Suprapubic skin (tissue), 4 donors: Measurements from ENCODE around the gene MAD1L1. TPM values are rescaled to one million over a fixed set of nuclear protein-coding genes. Genes with fewer than 3 reads are reported as not detected.
A peak's percentile ranks its signal among the peaks of the same experiment; 100 is the strongest.

Experiments
- DNase-seq, 2 donors: peaks; one replicate each; pipeline ENCODE4 v3.0.0-alpha.2; 2019; ENCODE audit warnings: low spot score in 2 of 2
- H3K27ac ChIP-seq: fragments of 200-600 bp; sonication (generic); one replicate; pipeline ENCODE4 v1.5.1; 2019
- H3K27me3 ChIP-seq: fragments of 200-600 bp; sonication (generic); one replicate; pipeline ENCODE4 v1.5.1; 2019
- H3K36me3 ChIP-seq: fragments of 200-600 bp; sonication (generic); one replicate; pipeline ENCODE4 v1.5.1; 2019
- H3K4me1 ChIP-seq: fragments of 200-600 bp; sonication (generic); one replicate; pipeline ENCODE4 v1.5.1; 2019
- H3K4me3 ChIP-seq: fragments of 200-600 bp; sonication (generic); one replicate; pipeline ENCODE4 v1.5.1; 2019; ENCODE audit warnings: mild to moderate bottlenecking
- H3K9me3 ChIP-seq: fragments of 200-600 bp; sonication (generic); one replicate; pipeline ENCODE4 v1.5.1; 2019
- EP300 ChIP-seq: sonication (generic); formaldehyde crosslinking; IDR thresholded peaks from one replicate; pipeline ENCODE4 v1.6.1; 2017; ENCODE audit warnings: antibody characterized with exemption
- POLR2A ChIP-seq, 2 donors: fragments of 450-650 bp; IDR thresholded peaks; one replicate each; pipeline ENCODE4 v1.6.1; 2017; ENCODE audit warnings: antibody characterized with exemption in 2 of 2, mild to moderate bottlenecking in 2 of 2, moderate library complexity in 2 of 2
- POLR2AphosphoS5 ChIP-seq, 3 donors: sonication (generic); formaldehyde crosslinking; IDR thresholded peaks; one replicate each; pipeline ENCODE4 v1.6.1; 2017; ENCODE audit warnings: antibody characterized with exemption in 3 of 3
- WGBS: methylation state at CpG from one replicate; pipeline ENCODE4 v1.1.5; 2018; 5-methylcytosine and 5-hydroxymethylcytosine counted together
- total RNA-seq, 4 donors: library from RNA; depleted of rRNA; stranded (reverse); fragments of >200 nt; gene quantifications; one replicate each; pipeline ENCODE4 v1.1.0, GENCODE V29; 2016
- TF ChIP-seq, protein P1 (sequence below), 2 donors: fragments of 200-600 bp in 1 of 2; fragments of 450-650 bp in 1 of 2; sonication (generic) in 1 of 2; IDR thresholded peaks; one replicate each; pipeline ENCODE4 v1.5.1; 2016 to 2019; ENCODE audit warnings: antibody characterized with exemption in 2 of 2, mild to moderate bottlenecking in 1 of 2, moderate library complexity in 1 of 2

MAD1L1 gene
- total RNA-seq, 4 donors from 2014 or later = 53.2 to 69.8 (median 62.2) TPM

DNA sequence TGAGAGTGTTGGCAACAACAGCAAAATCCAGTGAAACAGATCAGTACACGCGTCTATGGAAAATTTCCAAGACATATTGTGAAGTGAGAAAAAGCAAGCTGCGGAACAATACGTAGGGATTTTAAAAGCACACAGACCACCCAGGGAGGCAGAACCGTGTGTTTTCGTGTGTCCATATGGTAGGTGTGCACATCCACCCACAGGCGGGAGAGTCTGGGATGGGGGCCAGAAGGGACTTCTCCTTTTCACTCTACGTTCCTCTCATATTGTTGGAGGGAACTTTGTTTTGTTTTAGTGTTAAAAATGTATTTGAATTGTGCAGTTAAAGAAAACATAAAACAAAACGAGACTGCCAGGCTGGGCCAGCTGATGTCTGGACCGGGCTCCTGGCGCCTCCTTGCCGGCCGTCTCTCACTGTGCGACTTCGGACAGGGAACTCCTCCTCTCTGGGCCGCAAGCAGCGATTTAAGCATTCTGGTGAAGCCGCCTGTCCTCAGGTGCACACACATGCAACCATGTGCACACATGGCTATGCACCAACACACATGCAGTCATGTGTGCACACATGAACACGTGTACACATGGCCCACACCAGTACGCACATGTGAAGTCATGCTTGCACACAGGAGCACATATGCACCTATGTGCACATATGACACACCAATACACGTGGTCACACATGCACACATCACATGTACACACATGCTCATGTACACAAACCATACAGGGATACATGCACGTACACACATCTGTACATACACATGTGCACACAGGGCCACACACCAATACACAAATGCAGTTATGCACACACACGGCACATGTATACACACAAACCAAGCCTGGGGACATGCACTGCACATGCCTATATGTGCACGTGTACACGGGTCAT is 421.5 kb downstream of the MAD1L1 start:
- DNase-seq = peak; percentile 35 to 57
- WGBS = 42% methylated on average over 23 of the region's 25 CpGs
- peaks cover 32% of the 10 kb centered on the region for H3K4me1 ChIP-seq

DNA sequence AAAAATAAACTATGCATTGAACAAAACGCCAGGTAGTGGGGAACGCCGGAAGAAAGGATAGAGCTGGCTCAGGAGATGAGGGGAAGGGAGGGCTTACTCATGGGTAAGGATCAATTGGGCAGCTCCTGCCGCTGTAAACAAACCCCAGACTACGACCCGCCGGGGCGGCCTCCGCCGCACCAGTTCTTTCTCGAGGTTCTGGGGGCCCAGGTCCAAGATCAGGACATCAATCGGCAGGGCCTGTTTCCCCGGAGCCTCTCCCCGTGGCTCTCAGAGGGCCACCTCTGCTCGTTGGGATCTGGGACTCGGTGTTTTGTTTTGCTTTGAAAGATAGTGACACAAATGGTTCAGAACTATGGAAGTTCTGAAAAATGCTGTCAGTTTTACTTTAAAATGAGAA is 422.2 kb downstream of the MAD1L1 start:
- Histone ChIP-seq H3K4me3 (peak overlapping the region; percentile 20), H3K36me3 (no peaks in the 10 kb centered on the region), H3K27me3 (no peaks in the 10 kb centered on the region), H3K4me1 (peaks cover 32% of the 10 kb centered on the region), H3K27ac (no peak overlapping the region), H3K9me3 (no peaks in the 10 kb centered on the region)
- no peak for TF ChIP-seq POLR2AphosphoS5 (IDR thresholded peaks at IDR 0.05)
- no peak for TF ChIP-seq EP300
- TF ChIP-seq POLR2A (IDR thresholded peaks at IDR 0.05) = no peak
- DNase-seq = peak; percentile 44 to 48
- WGBS = 38% methylated on average over 16 of the region's 16 CpGs

More for the DNA sequence above, 421.5 kb downstream of the MAD1L1 start:
- H3K27me3 ChIP-seq = no peaks in the 10 kb centered on the region
- no peaks in the 10 kb centered on the region for H3K36me3 ChIP-seq
- no peak for TF ChIP-seq POLR2AphosphoS5 (IDR thresholded peaks at IDR 0.05)
- TF ChIP-seq, protein P1, sequence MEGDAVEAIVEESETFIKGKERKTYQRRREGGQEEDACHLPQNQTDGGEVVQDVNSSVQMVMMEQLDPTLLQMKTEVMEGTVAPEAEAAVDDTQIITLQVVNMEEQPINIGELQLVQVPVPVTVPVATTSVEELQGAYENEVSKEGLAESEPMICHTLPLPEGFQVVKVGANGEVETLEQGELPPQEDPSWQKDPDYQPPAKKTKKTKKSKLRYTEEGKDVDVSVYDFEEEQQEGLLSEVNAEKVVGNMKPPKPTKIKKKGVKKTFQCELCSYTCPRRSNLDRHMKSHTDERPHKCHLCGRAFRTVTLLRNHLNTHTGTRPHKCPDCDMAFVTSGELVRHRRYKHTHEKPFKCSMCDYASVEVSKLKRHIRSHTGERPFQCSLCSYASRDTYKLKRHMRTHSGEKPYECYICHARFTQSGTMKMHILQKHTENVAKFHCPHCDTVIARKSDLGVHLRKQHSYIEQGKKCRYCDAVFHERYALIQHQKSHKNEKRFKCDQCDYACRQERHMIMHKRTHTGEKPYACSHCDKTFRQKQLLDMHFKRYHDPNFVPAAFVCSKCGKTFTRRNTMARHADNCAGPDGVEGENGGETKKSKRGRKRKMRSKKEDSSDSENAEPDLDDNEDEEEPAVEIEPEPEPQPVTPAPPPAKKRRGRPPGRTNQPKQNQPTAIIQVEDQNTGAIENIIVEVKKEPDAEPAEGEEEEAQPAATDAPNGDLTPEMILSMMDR (IDR thresholded peaks at IDR 0.05) = no peak
- no peaks in the 10 kb centered on the region for H3K9me3 ChIP-seq
- H3K4me3 ChIP-seq = peak overlapping the region; percentile 20
- H3K27ac ChIP-seq = no peak overlapping the region

DNA sequence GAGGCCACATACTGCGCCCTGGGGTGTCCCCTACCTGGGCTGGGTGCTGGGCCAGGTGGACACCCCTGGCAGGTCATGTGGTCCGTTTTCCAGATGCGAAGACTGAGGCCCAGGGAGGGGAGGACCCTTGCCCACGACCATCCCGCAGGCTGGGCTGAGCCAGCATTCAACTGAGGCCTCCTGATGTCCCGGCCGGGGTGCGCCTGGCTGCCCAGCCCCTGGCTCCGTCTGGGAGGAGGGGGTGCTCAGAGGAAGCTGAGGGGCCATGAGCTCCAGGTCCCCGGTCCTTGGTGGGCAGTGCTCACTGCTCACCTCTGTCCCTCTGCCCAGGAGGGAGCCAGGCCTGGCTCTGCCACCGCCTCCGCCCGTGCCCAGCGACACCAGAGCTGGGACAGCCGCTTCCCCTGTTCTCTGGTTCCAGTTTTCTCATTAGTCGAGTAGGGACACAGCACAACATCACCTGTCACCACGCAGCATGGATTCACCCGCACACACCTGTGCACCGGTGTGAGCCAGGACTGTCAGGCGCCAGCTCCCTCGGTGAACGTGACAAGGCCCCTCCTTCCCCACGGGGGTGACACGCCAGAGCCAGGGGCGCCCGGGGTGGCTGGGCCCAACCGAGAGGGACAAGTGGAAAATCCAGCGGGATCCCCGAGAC is 423.0 kb downstream of the MAD1L1 start:
- DNase-seq = peak; percentile 51 to 71

DNA sequence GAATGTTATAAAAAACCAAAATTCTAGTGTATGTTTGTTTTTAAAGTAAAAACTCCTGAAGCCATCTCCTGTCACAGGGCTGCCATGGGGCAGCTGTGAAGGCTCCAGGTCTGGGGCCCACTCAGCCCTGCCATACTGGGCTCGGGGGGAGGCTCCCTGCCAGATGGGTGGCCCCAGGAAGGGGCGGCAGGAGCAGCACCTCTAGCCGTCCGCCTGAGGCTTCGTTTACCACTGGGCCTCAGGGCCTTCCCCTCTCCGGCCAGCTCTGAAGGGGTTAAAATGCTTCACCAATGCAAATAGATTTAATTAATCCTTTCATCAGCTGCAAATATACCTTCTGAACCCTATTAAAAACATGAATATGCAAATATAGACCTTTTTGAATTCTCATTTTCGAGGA is 423.7 kb downstream of the MAD1L1 start:
- no peak overlapping the region for H3K27ac ChIP-seq
- no peaks in the 10 kb centered on the region for H3K36me3 ChIP-seq
- no peaks in the 10 kb centered on the region for H3K9me3 ChIP-seq
- peak; percentile 18 to 72 for DNase-seq
- TF ChIP-seq, protein P1 (IDR thresholded peaks at IDR 0.05) = no peak
- TF ChIP-seq EP300 (no peak), POLR2AphosphoS5 (IDR thresholded peaks at IDR 0.05) (no peak), POLR2A (IDR thresholded peaks at IDR 0.05) (no peak)
- H3K27me3 ChIP-seq = no peaks in the 10 kb centered on the region
- H3K4me1 ChIP-seq = peaks cover 32% of the 10 kb centered on the region
- WGBS = 85% methylated on average over 7 of the region's 7 CpGs
- no peak overlapping the region for H3K4me3 ChIP-seq

More for the DNA sequence above, 423.0 kb downstream of the MAD1L1 start:
- H3K9me3 ChIP-seq = no peaks in the 10 kb centered on the region
- no peak for TF ChIP-seq POLR2AphosphoS5 (IDR thresholded peaks at IDR 0.05)
- H3K4me3 ChIP-seq = no peak overlapping the region
- no peak overlapping the region for H3K27ac ChIP-seq
- H3K27me3 ChIP-seq = no peaks in the 10 kb centered on the region
- no peaks in the 10 kb centered on the region for H3K36me3 ChIP-seq
- H3K4me1 ChIP-seq = peaks cover 32% of the 10 kb centered on the region
- 76% methylated on average over 17 of the region's 29 CpGs for WGBS

DNA sequence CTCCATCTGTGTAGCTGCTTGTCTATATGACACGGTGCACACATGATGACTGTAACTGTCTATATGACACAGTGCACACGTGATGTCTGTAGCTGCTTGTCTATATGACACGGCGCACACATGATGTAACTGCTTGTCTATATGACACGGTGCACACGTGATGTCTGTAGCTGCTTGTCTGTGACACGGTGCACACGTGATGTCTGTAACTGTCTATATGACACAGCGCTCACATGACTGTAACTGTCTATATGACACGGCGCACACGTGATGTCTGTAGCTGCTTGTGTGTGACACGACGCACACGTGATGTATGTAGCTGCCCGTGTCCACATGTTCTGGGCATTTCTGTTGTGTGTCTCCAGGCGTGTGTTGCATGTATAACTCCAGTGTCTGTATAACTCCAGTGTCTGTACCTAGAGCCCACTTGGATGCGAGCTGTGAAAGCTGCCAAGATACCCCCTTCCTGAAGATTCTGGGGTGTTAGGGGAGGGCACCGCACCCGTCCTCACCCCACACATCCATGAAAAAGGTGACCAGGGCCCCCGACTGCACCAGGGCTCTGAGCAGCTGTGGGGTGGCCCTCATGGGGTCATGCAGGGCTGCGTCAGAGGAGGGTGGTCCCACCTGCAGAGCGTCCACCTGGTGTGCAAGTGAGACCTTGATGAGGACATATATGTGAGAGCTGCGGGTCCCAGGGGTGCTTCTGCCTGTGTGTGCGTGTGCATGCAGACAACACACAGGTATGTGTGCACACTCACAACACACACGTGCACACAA is 424.7 kb downstream of the MAD1L1 start:
- Histone ChIP-seq H3K27me3 (no peaks in the 10 kb centered on the region), H3K4me3 (no peak overlapping the region), H3K36me3 (no peaks in the 10 kb centered on the region), H3K27ac (no peak overlapping the region), H3K9me3 (no peaks in the 10 kb centered on the region), H3K4me1 (peaks cover 31% of the 10 kb centered on the region)
- DNase-seq = no peak
- no peak for TF ChIP-seq POLR2A (IDR thresholded peaks at IDR 0.05)
- no peak for TF ChIP-seq EP300
- TF ChIP-seq POLR2AphosphoS5 (IDR thresholded peaks at IDR 0.05) = no peak
- TF ChIP-seq, protein P1 (IDR thresholded peaks at IDR 0.05) = no peak
- WGBS = 90% methylated on average over 21 of the region's 26 CpGs
